ENCODE data around the gene ZNF587. TPM values are rescaled to one million over a fixed set of nuclear protein-coding genes. Genes with fewer than 3 reads are reported as not detected.
"Not testable (repeated sequence)": the region's sequence is repeated elsewhere in the genome, so short reads cannot be mapped to it uniquely, and the experiment has no call there.

ZNF587 gene
- total RNA-seq, 1 donor from 2014 or later, result 30.8 TPM

DNA sequence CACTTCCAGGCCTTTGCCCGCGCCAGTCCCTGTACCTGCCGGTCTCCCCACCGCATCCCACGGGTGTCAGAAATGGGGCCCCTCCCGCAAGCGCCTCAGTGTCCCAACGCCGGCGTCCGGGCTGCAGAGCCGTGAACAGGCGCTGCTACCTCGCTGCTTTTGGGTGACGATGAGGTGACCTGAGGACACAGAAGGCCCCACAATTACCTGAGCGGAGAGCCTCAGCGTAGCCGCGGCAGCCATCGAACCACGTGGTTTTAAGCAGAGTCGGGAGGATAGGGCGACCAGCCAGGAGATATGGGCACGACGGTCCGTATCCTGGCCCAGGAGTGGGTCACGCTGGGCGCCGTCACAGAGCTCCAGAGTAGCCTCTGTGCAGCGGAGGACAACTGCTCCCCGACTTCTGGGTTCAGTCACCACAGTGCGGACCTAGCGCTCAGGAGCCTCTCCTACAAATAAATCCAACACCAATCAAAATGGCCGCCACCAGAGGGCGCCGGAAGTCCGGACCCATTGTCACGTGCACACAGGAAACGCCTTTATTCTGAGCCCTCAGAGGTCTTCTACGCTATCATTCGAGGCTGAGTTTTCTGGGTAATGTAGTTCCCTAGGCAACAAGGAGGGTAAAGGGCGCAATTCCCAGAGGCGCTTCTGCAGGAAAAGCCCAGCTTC is 39.0 kb downstream of the ZNF587 start, which contains the start of gene ZNF814:
ZNF814 (minus strand) TSS at position 478 of the 672 bp plus-strand sequence; CDS start at position 243, 235 bp downstream.
- Mint-ChIP-seq H3K27me3 (ENCODE audit: low read depth) (no peaks in the 10 kb centered on the region), H3K4me1 (ENCODE audit: low read depth) (peaks cover 29% of the 10 kb centered on the region), H3K36me3 (ENCODE audit: low read depth) (peaks cover 15% of the 10 kb centered on the region), H3K9me3 (ENCODE audit: low read depth) (peaks cover 13% of the 10 kb centered on the region), H3K27ac (ENCODE audit: unreplicated experiment) (peak within 1 kb of the TSS; percentile 86), H3K4me3 (ENCODE audit: unreplicated experiment) (peak within 1 kb of the TSS; percentile 91)
- TF ChIP-seq, protein P1, sequence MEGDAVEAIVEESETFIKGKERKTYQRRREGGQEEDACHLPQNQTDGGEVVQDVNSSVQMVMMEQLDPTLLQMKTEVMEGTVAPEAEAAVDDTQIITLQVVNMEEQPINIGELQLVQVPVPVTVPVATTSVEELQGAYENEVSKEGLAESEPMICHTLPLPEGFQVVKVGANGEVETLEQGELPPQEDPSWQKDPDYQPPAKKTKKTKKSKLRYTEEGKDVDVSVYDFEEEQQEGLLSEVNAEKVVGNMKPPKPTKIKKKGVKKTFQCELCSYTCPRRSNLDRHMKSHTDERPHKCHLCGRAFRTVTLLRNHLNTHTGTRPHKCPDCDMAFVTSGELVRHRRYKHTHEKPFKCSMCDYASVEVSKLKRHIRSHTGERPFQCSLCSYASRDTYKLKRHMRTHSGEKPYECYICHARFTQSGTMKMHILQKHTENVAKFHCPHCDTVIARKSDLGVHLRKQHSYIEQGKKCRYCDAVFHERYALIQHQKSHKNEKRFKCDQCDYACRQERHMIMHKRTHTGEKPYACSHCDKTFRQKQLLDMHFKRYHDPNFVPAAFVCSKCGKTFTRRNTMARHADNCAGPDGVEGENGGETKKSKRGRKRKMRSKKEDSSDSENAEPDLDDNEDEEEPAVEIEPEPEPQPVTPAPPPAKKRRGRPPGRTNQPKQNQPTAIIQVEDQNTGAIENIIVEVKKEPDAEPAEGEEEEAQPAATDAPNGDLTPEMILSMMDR (IDR thresholded peaks at IDR 0.05), result peak; percentile 80
- DNase-seq (ENCODE audit: low spot score), result no peak

DNA sequence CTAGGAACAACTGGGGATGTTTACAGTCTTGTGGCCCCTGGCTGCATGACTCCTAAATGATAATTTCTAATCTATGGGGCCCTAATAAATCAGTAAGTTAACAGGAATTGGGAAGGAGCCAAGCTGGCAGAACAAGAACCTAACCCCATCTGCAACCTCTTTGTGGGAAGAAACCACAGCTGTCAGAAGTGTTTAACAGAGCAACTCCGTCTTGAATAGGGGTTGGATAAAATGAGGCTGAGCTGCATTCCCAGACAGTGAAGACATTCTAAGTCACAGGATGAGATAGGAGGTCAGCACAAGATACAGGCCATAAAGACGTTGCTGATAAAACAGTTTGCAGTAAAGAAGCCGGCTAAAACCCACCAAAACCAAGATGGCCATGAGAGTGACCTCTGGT is 41.0 kb downstream of the ZNF587 start:
- H3K4me3 Mint-ChIP-seq (ENCODE audit: unreplicated experiment); H3K27me3 Mint-ChIP-seq (ENCODE audit: low read depth); DNase-seq (ENCODE audit: low spot score): not testable (repeated sequence)
- peaks cover 29% of the 10 kb centered on the region for H3K4me1 Mint-ChIP-seq (ENCODE audit: low read depth)
- peaks cover 13% of the 10 kb centered on the region for H3K9me3 Mint-ChIP-seq (ENCODE audit: low read depth)
- peaks cover 12% of the 10 kb centered on the region for H3K36me3 Mint-ChIP-seq (ENCODE audit: low read depth)
- peak overlapping the region; percentile 45 for H3K27ac Mint-ChIP-seq (ENCODE audit: unreplicated experiment)

DNA sequence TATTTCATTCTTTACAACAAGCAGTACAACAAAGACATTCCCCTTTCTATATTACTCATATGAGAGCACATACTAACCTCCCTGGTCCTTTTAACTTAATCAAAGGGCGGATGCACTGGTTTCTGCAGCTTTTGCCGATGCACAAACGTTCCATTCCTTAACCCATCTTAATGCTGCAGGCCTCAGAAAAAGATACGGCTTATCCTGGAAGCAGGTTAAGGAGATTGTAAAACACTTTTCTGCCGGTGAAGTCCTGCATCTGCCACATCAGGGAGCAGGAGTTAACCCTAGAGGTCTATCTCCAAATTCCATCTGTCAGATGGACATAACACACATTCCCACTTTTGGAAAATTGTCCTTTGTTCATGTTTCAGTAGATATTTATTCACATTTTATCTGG is 50.7 kb downstream of the ZNF587 start:
- H3K9me3 Mint-ChIP-seq (ENCODE audit: low read depth), result no peaks in the 10 kb centered on the region
- TF ChIP-seq, protein P1 (IDR thresholded peaks at IDR 0.05), result no peak
- H3K4me3 Mint-ChIP-seq (ENCODE audit: unreplicated experiment), result no peak overlapping the region
- no peak for DNase-seq (ENCODE audit: low spot score)
- no peaks in the 10 kb centered on the region for H3K27me3 Mint-ChIP-seq (ENCODE audit: low read depth)
- H3K27ac Mint-ChIP-seq (ENCODE audit: unreplicated experiment), result no peak overlapping the region
- H3K4me1 Mint-ChIP-seq (ENCODE audit: low read depth), result peaks cover 4% of the 10 kb centered on the region
- peaks cover 3% of the 10 kb centered on the region for H3K36me3 Mint-ChIP-seq (ENCODE audit: low read depth)

DNA sequence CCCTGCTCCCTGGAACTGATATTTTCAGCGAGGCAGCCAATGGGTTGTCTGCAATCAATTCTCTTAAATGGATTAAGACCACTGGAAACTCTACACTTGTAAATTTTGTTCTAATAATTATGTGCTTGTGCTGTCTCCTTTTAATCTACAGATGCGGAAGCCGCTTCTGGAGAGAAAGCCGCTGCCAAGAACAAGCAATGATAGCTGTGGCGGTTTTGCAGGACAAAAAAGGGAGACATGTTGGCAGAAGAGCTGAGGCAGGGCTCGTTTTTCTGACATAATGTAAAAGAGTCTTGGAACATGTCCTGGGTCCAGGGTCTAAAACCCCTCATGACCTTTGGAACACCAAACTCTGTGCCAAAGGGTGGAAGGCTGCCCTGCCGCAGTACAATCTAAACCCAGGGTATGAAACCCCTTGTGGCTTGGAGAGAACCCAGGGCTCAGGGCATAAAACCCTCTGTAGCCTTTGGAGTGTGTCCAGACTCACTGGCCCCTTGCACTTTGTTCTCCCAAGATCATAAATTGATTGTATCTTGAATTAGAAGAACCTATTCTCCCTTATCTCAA is 54.0 kb downstream of the ZNF587 start:
- H3K27me3 Mint-ChIP-seq (ENCODE audit: low read depth), result no peaks in the 10 kb centered on the region
- H3K4me3 Mint-ChIP-seq (ENCODE audit: unreplicated experiment), result no peak overlapping the region
- peaks cover 25% of the 10 kb centered on the region for H3K36me3 Mint-ChIP-seq (ENCODE audit: low read depth)
- H3K27ac Mint-ChIP-seq (ENCODE audit: unreplicated experiment), result no peak overlapping the region
- TF ChIP-seq, protein P1 (IDR thresholded peaks at IDR 0.05), result peak; percentile 33
- H3K9me3 Mint-ChIP-seq (ENCODE audit: low read depth), result peaks cover 9% of the 10 kb centered on the region
- DNase-seq (ENCODE audit: low spot score), result no peak
- peaks cover 4% of the 10 kb centered on the region for H3K4me1 Mint-ChIP-seq (ENCODE audit: low read depth)

DNA sequence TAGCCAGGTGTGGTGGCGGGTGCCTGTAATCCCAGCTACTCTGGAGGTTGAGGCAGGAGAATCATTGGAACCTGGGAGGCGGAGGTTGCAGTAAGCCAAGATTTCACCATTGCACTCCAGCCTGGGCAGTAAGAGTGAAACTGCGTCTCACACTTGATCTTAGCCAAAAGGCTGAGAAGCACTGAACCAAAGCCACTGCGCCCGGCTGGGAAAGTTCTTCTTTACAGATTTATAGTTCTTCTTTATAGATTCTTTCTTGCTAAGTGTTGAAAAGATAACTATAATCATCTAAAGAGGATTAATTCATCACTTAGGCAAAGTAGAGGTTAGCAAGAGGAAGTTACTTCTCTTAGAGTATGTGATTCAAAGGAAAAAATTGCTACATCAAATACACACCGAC is 55.6 kb downstream of the ZNF587 start:
- no peak for DNase-seq (ENCODE audit: low spot score)
- peaks cover 34% of the 10 kb centered on the region for H3K36me3 Mint-ChIP-seq (ENCODE audit: low read depth)

More for the DNA sequence above, 55.6 kb downstream of the ZNF587 start:
- peaks cover 14% of the 10 kb centered on the region for H3K9me3 Mint-ChIP-seq (ENCODE audit: low read depth)
- TF ChIP-seq, protein P1 (IDR thresholded peaks at IDR 0.05), result no peak
- H3K27ac Mint-ChIP-seq (ENCODE audit: unreplicated experiment), result no peak overlapping the region
- no peak overlapping the region for H3K4me3 Mint-ChIP-seq (ENCODE audit: unreplicated experiment)
- peaks cover 4% of the 10 kb centered on the region for H3K4me1 Mint-ChIP-seq (ENCODE audit: low read depth)
- no peaks in the 10 kb centered on the region for H3K27me3 Mint-ChIP-seq (ENCODE audit: low read depth)
